ENCODE data around the gene FBXO34.

Gene FBXO34

DNA sequence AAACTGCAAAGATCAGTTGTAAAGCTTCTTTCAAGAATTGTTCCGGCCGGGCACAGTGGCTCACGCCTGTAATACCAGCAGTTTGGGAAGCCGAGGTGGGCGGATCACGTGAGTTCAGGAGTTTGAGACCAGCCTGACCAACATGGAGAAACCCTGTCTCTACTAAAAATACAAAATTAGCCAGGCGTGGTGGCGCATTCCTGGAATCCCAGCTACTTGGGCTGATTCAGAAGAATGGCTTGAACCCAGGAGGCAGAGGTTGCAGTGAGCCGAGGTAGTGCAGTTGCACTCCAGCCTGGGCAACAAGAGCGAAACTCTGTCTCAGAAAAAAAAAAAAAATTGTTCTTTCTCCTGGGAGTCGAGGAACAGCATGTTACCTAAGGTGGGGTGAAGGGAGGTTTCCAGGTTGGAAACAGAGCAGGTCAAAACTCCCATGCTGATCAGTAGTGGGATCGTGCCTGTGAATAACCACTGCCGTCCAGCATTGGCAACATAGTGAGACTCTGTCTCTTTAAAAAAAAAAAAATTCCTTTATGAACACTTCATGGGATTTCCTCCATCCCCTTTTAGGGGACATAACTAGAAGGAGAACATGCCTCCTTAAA is 13.9 kb downstream of the FBXO34 start:
- no peak for DNase-seq
- Mint-ChIP-seq H3K4me3 (no peak overlapping the region), H3K27me3 (ENCODE audit: low read depth, poor library complexity) (peaks cover 7% of the 10 kb centered on the region), H3K36me3 (ENCODE audit: low read depth) (peaks cover 32% of the 10 kb centered on the region), H3K27ac (no peak overlapping the region), H3K9me3 (peaks cover 5% of the 10 kb centered on the region), H3K4me1 (peaks cover 16% of the 10 kb centered on the region)
- TF ChIP-seq, protein P1, sequence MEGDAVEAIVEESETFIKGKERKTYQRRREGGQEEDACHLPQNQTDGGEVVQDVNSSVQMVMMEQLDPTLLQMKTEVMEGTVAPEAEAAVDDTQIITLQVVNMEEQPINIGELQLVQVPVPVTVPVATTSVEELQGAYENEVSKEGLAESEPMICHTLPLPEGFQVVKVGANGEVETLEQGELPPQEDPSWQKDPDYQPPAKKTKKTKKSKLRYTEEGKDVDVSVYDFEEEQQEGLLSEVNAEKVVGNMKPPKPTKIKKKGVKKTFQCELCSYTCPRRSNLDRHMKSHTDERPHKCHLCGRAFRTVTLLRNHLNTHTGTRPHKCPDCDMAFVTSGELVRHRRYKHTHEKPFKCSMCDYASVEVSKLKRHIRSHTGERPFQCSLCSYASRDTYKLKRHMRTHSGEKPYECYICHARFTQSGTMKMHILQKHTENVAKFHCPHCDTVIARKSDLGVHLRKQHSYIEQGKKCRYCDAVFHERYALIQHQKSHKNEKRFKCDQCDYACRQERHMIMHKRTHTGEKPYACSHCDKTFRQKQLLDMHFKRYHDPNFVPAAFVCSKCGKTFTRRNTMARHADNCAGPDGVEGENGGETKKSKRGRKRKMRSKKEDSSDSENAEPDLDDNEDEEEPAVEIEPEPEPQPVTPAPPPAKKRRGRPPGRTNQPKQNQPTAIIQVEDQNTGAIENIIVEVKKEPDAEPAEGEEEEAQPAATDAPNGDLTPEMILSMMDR (IDR thresholded peaks at IDR 0.05), result no peak

DNA sequence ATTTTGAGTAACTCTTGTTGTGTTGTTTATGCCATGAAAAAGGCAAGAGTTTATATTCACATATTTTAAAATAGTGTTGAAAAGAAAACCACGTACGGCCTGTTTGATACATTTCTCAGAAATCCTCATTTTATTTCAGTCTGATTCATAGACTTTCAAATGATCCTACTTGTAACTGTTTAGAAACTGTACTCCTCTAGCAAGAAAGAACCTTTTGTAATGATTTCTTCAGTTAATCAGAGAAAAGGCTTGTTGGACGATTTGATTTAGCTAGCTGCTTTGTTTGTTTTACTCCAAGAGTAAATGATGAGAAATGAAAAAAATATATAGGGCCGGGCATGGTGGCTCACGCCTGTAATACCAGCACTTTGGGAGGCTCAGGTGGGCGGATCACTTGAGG is 17.2 kb downstream of the FBXO34 start:
- peaks cover 3% of the 10 kb centered on the region for H3K27me3 Mint-ChIP-seq (ENCODE audit: low read depth, poor library complexity)
- peaks cover 22% of the 10 kb centered on the region for H3K36me3 Mint-ChIP-seq (ENCODE audit: low read depth)
- no peaks in the 10 kb centered on the region for H3K9me3 Mint-ChIP-seq
- DNase-seq, result no peak
- no peak overlapping the region for H3K27ac Mint-ChIP-seq
- no peaks in the 10 kb centered on the region for H3K4me1 Mint-ChIP-seq
- TF ChIP-seq, protein P1 (IDR thresholded peaks at IDR 0.05), result no peak
- no peak overlapping the region for H3K4me3 Mint-ChIP-seq

DNA sequence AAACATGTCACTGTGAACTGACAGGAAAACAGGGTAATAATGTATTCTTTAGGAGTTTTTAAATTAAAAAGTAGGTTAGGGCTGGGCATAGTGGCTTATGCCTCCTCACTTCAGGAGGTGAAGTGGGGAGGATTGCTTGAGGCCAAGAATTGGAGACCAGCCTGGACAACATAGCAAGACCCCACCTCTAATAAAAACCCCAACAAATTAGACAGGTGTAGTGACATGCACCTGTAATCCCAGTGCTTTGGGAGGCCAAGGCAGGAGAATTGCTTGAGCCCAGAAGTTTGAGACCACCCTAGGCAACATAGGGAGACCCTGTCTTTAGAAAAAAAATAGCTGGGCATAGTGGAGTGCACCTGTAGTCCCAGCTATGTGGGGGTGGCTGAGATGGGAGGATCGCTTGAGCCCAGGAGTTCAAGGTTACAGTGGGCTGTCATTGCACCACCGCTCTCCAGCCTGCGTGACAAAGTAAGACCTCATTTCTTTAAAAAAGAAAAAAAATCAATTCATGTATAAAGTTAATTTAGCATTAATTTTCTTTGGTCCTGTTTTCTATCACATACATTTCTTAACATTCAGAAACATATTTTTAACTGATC is 20.4 kb downstream of the FBXO34 start:
- TF ChIP-seq, protein P1 (IDR thresholded peaks at IDR 0.05), result no peak
- Mint-ChIP-seq H3K4me1 (no peaks in the 10 kb centered on the region), H3K4me3 (no peak overlapping the region)

DNA sequence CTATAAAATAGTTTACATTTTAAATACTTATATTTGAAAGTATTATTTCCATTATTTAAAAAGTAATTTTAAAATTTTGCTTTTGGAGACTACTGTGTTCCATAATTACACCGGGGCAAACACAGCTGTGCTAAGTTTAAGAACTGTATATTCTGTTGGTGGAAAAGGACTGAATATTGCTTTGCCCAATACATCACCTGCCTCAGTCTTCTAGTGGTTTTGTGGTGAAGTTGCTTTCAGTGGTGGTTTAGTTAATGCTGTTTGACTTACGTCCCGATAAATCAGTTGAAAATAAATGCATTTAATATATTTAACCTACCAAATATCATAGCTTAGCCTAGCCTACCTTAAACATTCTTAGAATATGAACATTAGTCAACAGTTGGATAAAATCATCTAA is 23.4 kb downstream of the FBXO34 start:
- Mint-ChIP-seq H3K4me3 (no peak overlapping the region), H3K9me3 (no peaks in the 10 kb centered on the region), H3K4me1 (no peaks in the 10 kb centered on the region), H3K36me3 (ENCODE audit: low read depth) (peaks cover 33% of the 10 kb centered on the region), H3K27ac (no peak overlapping the region), H3K27me3 (ENCODE audit: low read depth, poor library complexity) (no peaks in the 10 kb centered on the region)
- no peak for DNase-seq
- TF ChIP-seq, protein P1 (IDR thresholded peaks at IDR 0.05), result no peak

More for the DNA sequence above, 20.4 kb downstream of the FBXO34 start:
- H3K36me3 Mint-ChIP-seq (ENCODE audit: low read depth), result peaks cover 16% of the 10 kb centered on the region
- DNase-seq, result no peak
- no peaks in the 10 kb centered on the region for H3K9me3 Mint-ChIP-seq
- no peaks in the 10 kb centered on the region for H3K27me3 Mint-ChIP-seq (ENCODE audit: low read depth, poor library complexity)
- no peak overlapping the region for H3K27ac Mint-ChIP-seq

DNA sequence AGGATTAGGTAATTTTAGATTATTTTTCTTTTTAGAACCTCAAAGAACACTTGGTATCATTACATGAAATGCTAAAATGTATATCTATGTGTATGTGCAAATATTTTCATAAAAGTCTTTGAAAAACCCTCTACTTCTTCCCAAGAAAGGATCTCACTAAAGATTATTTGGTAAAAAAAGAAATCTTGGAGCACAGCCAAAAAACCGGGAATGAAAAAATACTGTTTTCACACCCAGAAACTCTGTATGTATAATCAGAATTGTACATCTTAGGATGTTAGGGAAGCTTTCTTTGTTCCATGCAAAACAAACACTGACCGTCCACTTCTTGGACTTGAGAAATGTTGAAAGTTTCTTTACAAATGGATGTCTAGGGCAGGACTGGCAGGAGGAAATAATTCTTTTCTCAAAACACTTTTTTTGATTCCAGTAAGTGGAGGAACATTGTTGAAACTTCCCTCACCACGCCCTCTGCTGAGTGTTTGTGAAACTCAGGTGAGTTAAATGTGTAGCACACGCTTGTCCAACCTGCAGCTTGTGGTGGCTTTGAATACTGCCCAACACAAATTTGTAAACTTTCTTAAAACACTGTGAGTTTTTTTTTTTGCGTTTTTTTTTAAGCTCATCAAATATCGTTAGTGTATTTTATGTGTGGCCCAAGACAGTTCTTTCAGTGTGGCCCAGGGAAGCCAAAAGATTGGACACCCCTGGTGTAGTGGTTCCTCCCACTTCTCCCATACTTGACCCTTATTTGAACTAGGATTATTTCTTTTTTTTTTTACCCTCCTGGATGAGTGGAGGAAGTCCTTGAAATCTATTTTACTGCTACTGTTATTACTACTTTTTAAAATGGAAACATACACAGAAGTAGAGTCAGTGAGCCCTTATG is 26.6 kb downstream of the FBXO34 start:
- H3K36me3 Mint-ChIP-seq (ENCODE audit: low read depth), result peaks cover 43% of the 10 kb centered on the region
- TF ChIP-seq, protein P1 (IDR thresholded peaks at IDR 0.05), result no peak
- no peaks in the 10 kb centered on the region for H3K4me1 Mint-ChIP-seq
- H3K4me3 Mint-ChIP-seq, result no peak overlapping the region
- no peak for DNase-seq
- H3K9me3 Mint-ChIP-seq, result no peaks in the 10 kb centered on the region
- no peaks in the 10 kb centered on the region for H3K27me3 Mint-ChIP-seq (ENCODE audit: low read depth, poor library complexity)
- no peak overlapping the region for H3K27ac Mint-ChIP-seq
